Kasumi-1 (cell line): ENCODE data around the gene PRPH2.

Source experiments
- DNase-seq, 2 experiments: peaks; one replicate each; lab custom pipeline; 2025; lab: John Stamatoyannopoulos, UW

The PRPH2 gene, protein sequence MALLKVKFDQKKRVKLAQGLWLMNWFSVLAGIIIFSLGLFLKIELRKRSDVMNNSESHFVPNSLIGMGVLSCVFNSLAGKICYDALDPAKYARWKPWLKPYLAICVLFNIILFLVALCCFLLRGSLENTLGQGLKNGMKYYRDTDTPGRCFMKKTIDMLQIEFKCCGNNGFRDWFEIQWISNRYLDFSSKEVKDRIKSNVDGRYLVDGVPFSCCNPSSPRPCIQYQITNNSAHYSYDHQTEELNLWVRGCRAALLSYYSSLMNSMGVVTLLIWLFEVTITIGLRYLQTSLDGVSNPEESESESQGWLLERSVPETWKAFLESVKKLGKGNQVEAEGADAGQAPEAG

GRCh38 chr6:42722497-42722896 is at the start of gene PRPH2:
TSS of gene PRPH2 (minus strand) at chr6:42722597. CDS start at chr6:42722334, 263 bp downstream.
- no peak for DNase-seq

GRCh38 chr6:42771741-42772100 is 49.3 kb upstream of the PRPH2 start:
- no peak for DNase-seq

- DNase-seq: no peak
Observed at GRCh38 chr6:42769836-42770235, 47.4 kb upstream of the PRPH2 start.

- DNase-seq: no peak
Observed at GRCh38 chr6:42769051-42769450, 46.7 kb upstream of the PRPH2 start.

GRCh38 chr6:42766163-42766670 is 43.8 kb upstream of the PRPH2 start:
- no peak for DNase-seq

GRCh38 chr6:42764911-42765648 is 42.7 kb upstream of the PRPH2 start:
- DNase-seq: no peak

DNA sequence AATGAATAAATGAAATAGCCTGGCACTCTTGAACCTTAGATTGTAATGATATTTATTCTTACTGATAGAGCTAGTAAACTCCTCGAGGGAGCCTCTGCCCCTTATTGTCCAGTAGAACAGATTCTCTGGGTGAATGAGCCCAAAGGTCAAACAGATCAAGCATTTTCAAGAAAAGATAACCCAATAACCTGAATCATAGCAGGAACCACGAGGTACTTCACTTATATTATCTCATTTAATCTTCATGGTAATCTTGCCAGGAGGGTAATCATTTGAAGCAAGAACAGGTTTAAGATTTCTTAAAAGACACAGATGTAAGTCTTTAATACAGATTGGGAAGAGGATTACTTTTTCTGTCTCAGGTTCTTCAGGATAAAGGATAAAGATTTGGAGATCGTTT is 40.6 kb upstream of the PRPH2 start:
- DNase-seq: no peak

DNA sequence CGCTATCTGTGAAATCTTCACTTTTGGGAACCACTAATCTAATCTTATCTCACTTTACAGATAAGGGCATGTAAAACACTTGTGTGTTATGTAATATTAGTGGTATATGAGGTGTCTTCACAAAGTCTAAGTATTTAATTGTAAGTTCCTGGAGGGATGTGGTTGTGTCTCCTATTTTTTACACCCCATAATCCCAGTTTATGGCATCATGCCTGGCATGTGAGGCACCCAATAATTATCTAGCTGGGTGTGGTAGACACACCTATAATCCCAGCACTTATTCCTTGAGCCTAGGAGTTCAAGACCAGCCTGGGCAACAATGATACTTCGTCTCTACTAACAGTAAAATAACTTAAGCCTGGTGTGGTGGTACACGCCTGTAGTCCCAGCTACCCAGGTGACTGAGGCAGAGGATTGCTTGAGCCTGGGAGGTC is 40.0 kb upstream of the PRPH2 start:
- no peak for DNase-seq

DNA sequence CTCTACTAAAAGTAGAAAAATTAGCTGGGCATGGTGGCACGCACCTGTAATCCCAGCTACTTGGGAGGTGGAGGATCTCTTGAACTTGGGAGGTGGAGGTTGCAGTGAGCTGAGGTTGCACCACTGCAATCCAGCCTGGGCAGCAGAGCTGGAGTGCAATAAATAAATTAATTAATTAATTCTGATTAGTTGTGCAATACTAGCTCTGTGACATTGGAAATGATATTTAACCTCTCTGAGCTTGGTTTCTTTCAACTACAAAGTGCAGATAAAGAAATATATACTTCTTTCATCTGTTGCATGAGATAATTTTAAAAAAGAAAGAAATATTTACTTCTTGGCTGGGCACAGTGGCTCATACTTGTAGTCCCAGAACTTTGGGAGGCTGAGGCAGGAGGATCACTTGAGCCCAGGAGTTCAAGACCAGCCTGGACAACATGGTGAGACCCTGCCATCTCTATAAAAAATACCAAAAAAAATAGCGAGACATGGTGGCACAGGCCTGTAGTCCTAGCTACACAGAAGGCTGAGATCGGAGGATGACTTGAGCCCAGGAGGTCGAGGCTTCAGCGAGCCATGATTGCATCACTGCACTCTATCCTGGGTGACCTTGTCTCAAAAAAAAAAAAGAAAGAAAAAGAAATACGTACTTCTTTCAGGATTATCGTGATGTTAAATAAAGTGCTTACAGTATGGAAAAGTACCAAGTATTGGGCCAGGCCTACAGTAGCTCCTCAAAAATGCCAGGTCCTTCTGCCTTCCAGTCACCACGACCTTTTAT is 39.1 kb upstream of the PRPH2 start:
- DNase-seq: no peak

GRCh38 chr6:42758756-42759430 is 36.5 kb upstream of the PRPH2 start:
- DNase-seq: no peak

DNA sequence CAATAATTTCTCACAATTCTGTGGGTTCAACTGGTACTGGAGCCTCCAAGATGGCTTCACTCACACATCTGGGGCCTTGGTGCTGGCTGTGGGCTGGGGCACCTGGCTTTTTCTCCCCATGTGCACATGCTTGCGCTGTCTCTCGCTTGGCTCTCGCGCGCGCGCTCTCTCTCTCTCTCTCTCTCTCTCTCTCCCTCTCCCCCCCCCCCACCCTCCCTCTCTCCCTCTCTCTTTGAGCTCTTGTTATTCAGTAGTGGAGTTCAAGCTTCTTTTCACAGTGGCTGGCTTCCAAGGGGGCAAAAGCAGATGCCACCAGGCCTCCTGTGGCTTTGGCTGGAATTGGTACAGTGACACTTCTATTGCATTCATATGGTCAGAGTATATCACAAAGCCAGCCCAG is 34.3 kb upstream of the PRPH2 start:
- DNase-seq: no peak

- DNase-seq: no peak
Observed at GRCh38 chr6:42754759-42755158, 32.4 kb upstream of the PRPH2 start.

DNA sequence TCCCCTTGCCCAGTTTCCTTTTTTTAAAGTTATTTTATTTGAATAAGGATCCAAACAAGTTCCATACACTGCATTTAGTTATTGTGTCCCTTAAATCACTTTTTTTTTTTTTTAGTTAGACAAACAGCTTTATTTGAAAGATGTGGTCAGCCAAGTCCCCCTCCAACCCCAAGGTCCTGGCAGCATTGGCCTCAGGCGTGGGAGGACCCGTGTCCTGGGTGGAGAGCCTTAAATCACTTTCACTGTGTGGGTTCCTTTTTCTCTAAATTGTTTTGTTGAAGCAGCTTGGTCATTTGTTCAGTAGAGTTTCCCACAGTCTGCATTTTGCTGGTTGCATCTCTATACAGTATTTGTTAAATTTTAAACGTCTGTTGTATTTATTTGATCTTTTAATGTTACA is 28.7 kb upstream of the PRPH2 start:
- no peak for DNase-seq

GRCh38 chr6:42748203-42748898 is 26.0 kb upstream of the PRPH2 start:
- DNase-seq: no peak

DNA sequence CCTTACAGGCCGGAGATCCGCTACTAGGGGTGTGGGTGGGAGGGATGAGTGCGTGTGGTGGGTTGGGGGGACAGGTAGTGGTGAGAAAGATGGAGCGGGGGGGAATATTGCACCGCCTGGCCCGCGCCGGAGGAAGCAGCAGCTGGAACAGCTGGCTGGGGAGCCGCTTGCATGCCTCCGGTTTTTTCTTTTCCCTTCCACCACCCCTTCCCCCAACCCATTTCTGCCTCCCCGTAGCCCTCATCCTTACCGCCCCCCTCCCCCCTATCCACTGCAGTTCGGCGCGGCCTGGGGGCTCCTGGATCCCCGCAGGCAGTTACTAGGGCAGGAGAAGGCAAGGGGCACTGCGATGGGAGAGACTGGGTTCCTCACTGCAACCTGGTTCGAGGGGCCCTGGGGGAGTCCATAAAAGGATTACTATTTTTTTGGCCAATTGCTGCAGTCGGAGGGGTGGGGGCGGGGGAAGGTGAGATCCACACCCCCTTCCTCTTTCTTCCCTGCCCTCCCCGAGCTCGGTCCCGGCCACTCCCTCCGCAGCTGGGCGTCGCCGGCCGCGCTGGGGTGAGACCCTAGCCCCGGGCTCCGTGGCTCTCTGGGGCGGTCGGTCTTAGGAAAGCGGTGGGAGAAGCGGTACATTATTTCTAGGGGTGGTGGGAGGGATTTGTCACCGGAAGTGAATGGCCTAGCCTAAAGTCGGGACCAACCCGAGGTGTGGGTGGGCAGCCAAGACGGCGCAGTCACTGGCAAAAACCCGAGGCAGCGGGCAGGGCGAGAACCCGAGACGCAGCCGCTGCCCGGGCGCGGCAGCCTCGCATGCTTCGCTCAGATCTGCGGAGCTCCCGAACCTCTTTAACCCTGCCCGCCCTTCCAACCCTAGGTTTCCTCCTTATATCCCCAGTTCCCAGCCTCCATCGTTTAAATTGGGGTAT is 24.3 kb upstream of the PRPH2 start:
- peak; percentile 92 to 93 for DNase-seq

DNA sequence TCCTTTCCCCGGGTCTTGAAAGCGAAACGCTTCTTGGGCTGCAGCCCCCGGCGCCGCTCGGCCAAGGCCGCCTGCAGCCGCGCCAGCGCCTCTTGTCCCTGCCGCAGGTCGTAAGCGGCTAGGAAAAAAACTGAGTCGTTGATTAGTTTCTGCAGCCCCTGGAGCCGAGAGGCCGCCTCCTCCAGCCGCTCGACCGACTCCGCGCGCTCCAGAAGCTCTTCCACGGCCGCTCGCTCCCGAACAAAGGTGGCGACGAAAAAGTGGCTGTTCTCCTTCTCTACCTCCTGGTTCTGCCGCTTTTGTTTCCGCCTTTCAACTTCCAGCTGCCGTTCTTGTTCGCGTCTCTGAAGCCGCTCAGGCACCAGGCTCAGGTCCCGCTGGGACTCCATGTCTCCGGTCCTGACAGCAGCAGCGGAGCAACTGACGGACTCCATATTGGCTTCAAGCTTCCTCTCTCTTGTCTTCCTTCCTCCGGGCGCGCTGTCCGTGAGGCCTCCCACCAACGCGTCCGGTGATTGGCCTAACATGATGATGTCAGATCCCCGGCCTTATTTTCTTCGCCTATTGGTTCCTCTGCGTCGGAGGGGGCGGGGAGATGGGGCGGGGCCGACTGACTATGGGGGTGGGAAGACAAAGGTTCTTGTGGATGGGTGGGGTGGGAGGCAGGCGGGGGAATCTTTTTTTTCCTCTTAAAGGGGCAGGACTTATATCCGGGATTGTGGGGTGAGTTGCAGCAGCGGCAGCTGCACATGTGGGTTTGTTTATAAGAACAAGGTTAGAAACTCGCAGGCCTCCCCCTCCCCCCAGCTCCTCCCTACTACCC is 23.5 kb upstream of the PRPH2 start, which contains the start of gene TBCC:
Gene TBCC, minus strand, starts transcription at position 464 of the 823 bp plus-strand sequence. Its CDS starts 30 bp downstream, at position 434.
- peak; percentile 98 for DNase-seq

GRCh38 chr6:42745083-42745639 is 22.8 kb upstream of the PRPH2 start:
- peak; percentile 36 for DNase-seq

DNA sequence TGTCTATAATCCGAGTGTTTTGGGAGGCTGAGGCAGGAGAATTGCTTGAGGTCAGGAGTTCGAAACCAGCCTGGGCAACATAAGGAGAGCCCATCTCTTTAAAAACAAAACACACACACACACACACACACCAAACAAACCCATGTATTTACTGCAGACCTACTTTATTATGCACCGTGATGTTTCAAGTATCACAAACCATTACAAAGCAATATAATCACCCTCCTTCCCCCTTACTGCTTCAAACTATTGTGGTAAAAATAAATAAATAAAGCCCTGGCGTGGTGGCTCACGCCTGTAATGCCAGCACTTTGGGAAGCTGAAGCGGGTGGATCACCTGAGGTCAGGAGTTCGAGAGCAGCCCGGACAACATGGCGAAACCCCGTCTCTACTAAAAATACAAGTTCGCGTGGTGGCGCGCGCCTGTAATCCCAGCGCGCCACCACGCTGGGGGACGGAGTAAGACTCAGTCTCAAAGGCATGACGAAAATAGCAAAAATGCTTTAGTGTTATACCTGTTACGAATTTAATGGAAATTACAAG is 22.0 kb upstream of the PRPH2 start:
- no peak for DNase-seq
